SU-DHL-6 (cell line): Measurements from ENCODE around the gene DUSP14.

Experiments
- H2AFZ ChIP-seq: fragments of 200-600 bp; sonication (generic); 2 replicates; pipeline ENCODE4 v1.6.1; 2014; ENCODE audit warnings: low read depth, mild to moderate bottlenecking, moderate library complexity, mixed read lengths, antibody characterized with exemption, low read length; ENCODE audit not compliant: severe bottlenecking
- H3F3A ChIP-seq: fragments of 200-600 bp; shearing (Covaris generic); 2 replicates; pipeline ENCODE4 v1.6.0; 2016; ENCODE audit warnings: antibody characterized with exemption, mild to moderate bottlenecking; ENCODE audit not compliant: insufficient read depth
- H3K27ac ChIP-seq: fragments of 200-600 bp; sonication (generic); 2 replicates; pipeline ENCODE4 v1.5.1; 2016; ENCODE audit warnings: low read depth, mild to moderate bottlenecking, low read length, moderate library complexity, mixed read lengths
- H3K27me3 ChIP-seq: fragments of 200-600 bp; sonication (generic), shearing (Covaris generic); 2 replicates; pipeline ENCODE4 v1.6.0; 2014; ENCODE audit warnings: mild to moderate bottlenecking, low read length
- H3K36me3 ChIP-seq: fragments of 200-600 bp; sonication (generic); 2 replicates; pipeline ENCODE4 v1.6.1; 2014; ENCODE audit warnings: mild to moderate bottlenecking, low read length, mixed read lengths
- H3K4me2 ChIP-seq: fragments of 300-600, 200-600 bp; shearing (Covaris generic), sonication (generic); 2 replicates; pipeline ENCODE4 v1.6.0; 2014; ENCODE audit warnings: low read length, low read depth, mild to moderate bottlenecking; ENCODE audit not compliant: poor library complexity, severe bottlenecking
- H3K4me3 ChIP-seq: fragments of 200-600 bp; sonication (generic); 2 replicates; pipeline ENCODE4 v1.5.1; 2014; ENCODE audit warnings: antibody characterized with exemption, low read length, mild to moderate bottlenecking, mixed read lengths; ENCODE audit not compliant: insufficient read depth, poor library complexity, severe bottlenecking
- H3K79me2 ChIP-seq: fragments of 200-600 bp; sonication (generic); 2 replicates; pipeline ENCODE4 v1.6.1; 2014; ENCODE audit warnings: mild to moderate bottlenecking, low read length, moderate library complexity; ENCODE audit not compliant: insufficient read depth
- H3K9ac ChIP-seq: fragments of 200-600 bp; sonication (generic); 2 replicates; pipeline ENCODE4 v1.7.0; 2014; ENCODE audit warnings: mild to moderate bottlenecking, low read length
- H3K9me2 ChIP-seq: fragments of 200-600 bp; sonication (generic); replicated peaks from 2 replicates; pipeline ENCODE4 v1.6.1; 2014; ENCODE audit warnings: low read length; ENCODE audit not compliant: insufficient read depth
- H3K9me3 ChIP-seq: fragments of 200-600 bp; sonication (generic); 2 replicates; pipeline ENCODE4 v1.6.1; 2014; ENCODE audit warnings: low read length, mixed read lengths; ENCODE audit not compliant: insufficient read depth
- H4K20me1 ChIP-seq: fragments of 200-600 bp; sonication (generic); 2 replicates; pipeline ENCODE4 v1.6.1; 2014; ENCODE audit warnings: low read depth, mild to moderate bottlenecking, antibody characterized with exemption, low read length, moderate library complexity, mixed read lengths
- CTCF ChIP-seq: fragments of 200-600 bp; sonication (generic); IDR thresholded peaks from one replicate; pipeline ENCODE4 v1.5.1; 2017; ENCODE audit warnings: antibody characterized with exemption, mild to moderate bottlenecking, low read length, moderate library complexity; ENCODE audit not compliant: insufficient read depth, poor library complexity, severe bottlenecking
- EZH2phosphoT487 ChIP-seq: fragments of 200-600 bp; sonication (generic), shearing (Covaris generic); conservative IDR thresholded peaks from 2 replicates; pipeline ENCODE4 v1.6.1; 2018; ENCODE audit warnings: mild to moderate bottlenecking, antibody characterized with exemption, low read length, moderate library complexity, mixed read lengths

The DUSP14 gene

GRCh38 chr17:37494971-37495370 is 5.3 kb downstream of the DUSP14 start:
- Histone ChIP-seq H3K9me2 (no peaks in the 10 kb centered on the region), H2AFZ (no peak overlapping the region), H3K9me3 (no peaks in the 10 kb centered on the region), H3K36me3 (no peaks in the 10 kb centered on the region), H3K4me2 (no peak overlapping the region), H3K4me3 (no peak overlapping the region), H3F3A (0 out of 2 replicates have a peak, but pooled peaks cover 3% of the 10 kb centered on the region), H3K79me2 (peaks cover 88% of the 10 kb centered on the region), H4K20me1 (peaks cover 3% of the 10 kb centered on the region; the same call in 1 of the 2 replicates), H3K9ac (no peak overlapping the region), H3K27ac (no peak overlapping the region), H3K27me3 (no peaks in the 10 kb centered on the region)
- TF ChIP-seq CTCF (no peak), EZH2phosphoT487 (no peak)

- Histone ChIP-seq H3F3A (no peaks in the 10 kb centered on the region), H3K36me3 (no peaks in the 10 kb centered on the region), H3K9me3 (no peaks in the 10 kb centered on the region), H3K9me2 (no peaks in the 10 kb centered on the region), H3K4me3 (no peak overlapping the region), H3K9ac (no peak overlapping the region), H3K4me2 (no peak overlapping the region), H4K20me1 (no peaks in the 10 kb centered on the region; the same call in 1 of the 2 replicates), H3K27ac (no peak overlapping the region), H2AFZ (no peak overlapping the region), H3K79me2 (peaks cover 90% of the 10 kb centered on the region), H3K27me3 (no peaks in the 10 kb centered on the region)
- TF ChIP-seq EZH2phosphoT487 (no peak), CTCF (no peak)
Observed at GRCh38 chr17:37500378-37500777, 10.7 kb downstream of the DUSP14 start.

GRCh38 chr17:37502009-37502936 is 12.6 kb downstream of the DUSP14 start:
- no peak overlapping the region for H3K27ac ChIP-seq
- no peak for TF ChIP-seq EZH2phosphoT487
- TF ChIP-seq CTCF = no peak

More at GRCh38 chr17:37502009-37502936, 12.6 kb downstream of the DUSP14 start:
- H3K9me2 ChIP-seq = no peaks in the 10 kb centered on the region
- no peaks in the 10 kb centered on the region; the same call in 1 of the 2 replicates for H4K20me1 ChIP-seq
- H3K4me2 ChIP-seq = no peak overlapping the region
- H3K36me3 ChIP-seq = no peaks in the 10 kb centered on the region
- no peak overlapping the region for H3K4me3 ChIP-seq
- H3K9me3 ChIP-seq = no peaks in the 10 kb centered on the region
- no peaks in the 10 kb centered on the region for H3K27me3 ChIP-seq
- no peaks in the 10 kb centered on the region for H3F3A ChIP-seq
- H3K79me2 ChIP-seq = peaks cover 90% of the 10 kb centered on the region
- H2AFZ ChIP-seq = no peak overlapping the region
- H3K9ac ChIP-seq = no peak overlapping the region
